Body of pancreas (tissue), 4 donors: ENCODE measurements around the gene NINJ1.

Experiments
- POLR2A ChIP-seq, 3 donors: fragments of 450-650 bp; IDR thresholded peaks; one replicate each; pipeline ENCODE4 v1.6.1; 2016; ENCODE audit warnings: antibody characterized with exemption in 3 of 3, mild to moderate bottlenecking in 2 of 3
- TF ChIP-seq, protein P1 (sequence below), 7 experiments: fragments of 450-650 bp in 4 of 7; fragments of 200-600 bp in 3 of 7; sonication (generic) in 3 of 7; IDR thresholded peaks; one replicate each; pipeline ENCODE4 v1.5.1; 2016 to 2019; ENCODE audit warnings: antibody characterized with exemption in 7 of 7

DNA sequence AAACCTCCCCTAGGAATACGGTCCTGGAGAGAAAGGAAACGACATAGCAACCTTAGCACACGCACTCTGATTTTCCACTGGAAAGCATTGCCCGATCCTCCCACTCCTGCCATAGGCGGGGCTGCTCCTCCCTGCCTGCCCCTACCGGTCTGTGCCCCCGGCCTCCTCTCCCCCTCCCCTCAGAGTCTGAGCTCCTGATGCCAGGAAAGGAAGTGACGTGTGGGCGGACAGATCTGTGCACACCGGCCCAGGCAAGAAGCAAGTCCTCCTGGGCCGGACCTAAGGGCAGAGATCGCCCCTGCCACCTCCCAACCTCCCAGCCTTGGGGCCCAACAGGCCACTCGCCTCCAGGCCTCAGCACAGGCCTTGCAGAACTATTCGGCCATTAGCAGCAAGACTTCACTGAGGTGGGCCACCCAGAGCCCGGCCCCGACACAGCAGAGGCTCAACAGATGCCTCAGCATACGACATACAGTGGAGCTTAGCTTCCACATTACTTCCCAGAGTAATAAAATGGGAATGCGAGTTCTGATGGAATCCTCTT is 7.2 kb downstream of the NINJ1 start:
- TF ChIP-seq, protein P1, sequence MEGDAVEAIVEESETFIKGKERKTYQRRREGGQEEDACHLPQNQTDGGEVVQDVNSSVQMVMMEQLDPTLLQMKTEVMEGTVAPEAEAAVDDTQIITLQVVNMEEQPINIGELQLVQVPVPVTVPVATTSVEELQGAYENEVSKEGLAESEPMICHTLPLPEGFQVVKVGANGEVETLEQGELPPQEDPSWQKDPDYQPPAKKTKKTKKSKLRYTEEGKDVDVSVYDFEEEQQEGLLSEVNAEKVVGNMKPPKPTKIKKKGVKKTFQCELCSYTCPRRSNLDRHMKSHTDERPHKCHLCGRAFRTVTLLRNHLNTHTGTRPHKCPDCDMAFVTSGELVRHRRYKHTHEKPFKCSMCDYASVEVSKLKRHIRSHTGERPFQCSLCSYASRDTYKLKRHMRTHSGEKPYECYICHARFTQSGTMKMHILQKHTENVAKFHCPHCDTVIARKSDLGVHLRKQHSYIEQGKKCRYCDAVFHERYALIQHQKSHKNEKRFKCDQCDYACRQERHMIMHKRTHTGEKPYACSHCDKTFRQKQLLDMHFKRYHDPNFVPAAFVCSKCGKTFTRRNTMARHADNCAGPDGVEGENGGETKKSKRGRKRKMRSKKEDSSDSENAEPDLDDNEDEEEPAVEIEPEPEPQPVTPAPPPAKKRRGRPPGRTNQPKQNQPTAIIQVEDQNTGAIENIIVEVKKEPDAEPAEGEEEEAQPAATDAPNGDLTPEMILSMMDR (IDR thresholded peaks at IDR 0.05) = no peak
- no peak for TF ChIP-seq POLR2A (IDR thresholded peaks at IDR 0.05)
